ENCODE results near the gene ETDA. TPM values are rescaled to one million over a fixed set of nuclear protein-coding genes. Genes with fewer than 3 reads are reported as not detected.

ETDA gene
- polyA plus RNA-seq, 1 donor from 2014 or later = 1.6 TPM

DNA sequence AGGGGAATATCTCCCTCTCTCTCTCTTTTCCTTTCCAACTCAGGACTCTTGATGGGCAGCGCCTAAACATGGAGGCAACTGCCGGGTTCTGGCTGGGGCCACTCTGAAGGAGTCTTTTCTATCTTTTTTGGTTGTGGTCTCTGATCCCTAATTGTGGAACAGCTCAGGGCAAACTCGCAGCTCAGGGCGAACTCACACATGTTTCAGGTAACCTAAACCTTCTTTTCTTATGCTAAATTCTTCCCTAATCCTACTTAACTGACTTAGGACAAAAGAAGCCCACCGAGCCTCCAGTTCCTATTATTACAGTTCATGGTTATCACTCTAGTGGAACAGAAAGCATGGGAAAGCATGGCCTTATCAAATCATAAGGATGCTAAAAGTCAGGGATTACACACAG, 21.3 kb downstream of the ETDA start:
- no peaks in the 10 kb centered on the region for H3K79me2 ChIP-seq (replicated peaks; ENCODE audit: insufficient read depth, low read length)
- no peaks in the 10 kb centered on the region for H3K9me3 ChIP-seq (ENCODE audit: low read length)
- H3K27me3 ChIP-seq (ENCODE audit: insufficient read depth, low read depth, low read length) = no peaks in the 10 kb centered on the region
- H3K9me2 ChIP-seq (ENCODE audit: insufficient read depth, low read length) = no peaks in the 10 kb centered on the region
- no peak overlapping the region for H3K4me3 ChIP-seq (ENCODE audit: low read length)
- H3K9ac ChIP-seq (ENCODE audit: low read length) = no peak overlapping the region
- no peaks in the 10 kb centered on the region for H4K20me1 ChIP-seq (ENCODE audit: insufficient read depth)
- no peaks in the 10 kb centered on the region for H3K36me3 ChIP-seq (ENCODE audit: insufficient read depth, low read length)
- H3K4me2 ChIP-seq (ENCODE audit: low read length) = no peak overlapping the region
- H3K27ac ChIP-seq (ENCODE audit: low read length) = no peak overlapping the region
- no peaks in the 10 kb centered on the region for H3F3A ChIP-seq (ENCODE audit: insufficient read depth, low read length, poor library complexity, severe bottlenecking)
- TF ChIP-seq EZH2 (IDR thresholded peaks at IDR 0.05; ENCODE audit: borderline replicate concordance, insufficient read depth, low read length, poor library complexity, severe bottlenecking) (no peak), POLR2AphosphoS5 (IDR thresholded peaks at IDR 0.05) (no peak)
- no peak overlapping the region for H2AFZ ChIP-seq (ENCODE audit: low read depth, low read length)

DNA sequence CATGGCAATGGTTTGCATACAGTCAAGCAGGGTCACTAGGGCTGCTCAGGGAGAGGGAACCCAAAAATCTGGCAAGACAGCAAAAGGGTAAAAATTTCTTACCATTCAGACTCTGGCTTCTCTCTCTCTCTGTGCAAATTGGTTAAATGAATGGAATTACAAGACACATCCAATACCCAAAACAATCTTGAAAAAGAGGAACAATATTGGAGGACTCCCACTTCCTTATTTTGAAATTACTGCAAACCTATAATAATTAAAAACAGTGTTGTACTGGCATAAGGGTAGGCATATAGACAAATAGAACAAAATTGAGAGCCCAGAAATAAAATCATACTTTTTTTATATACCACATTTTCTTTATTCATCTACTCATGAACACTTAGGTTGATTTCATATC, 24.1 kb downstream of the ETDA start:
- Histone ChIP-seq H3K36me3 (ENCODE audit: insufficient read depth, low read length) (no peaks in the 10 kb centered on the region), H3K27me3 (ENCODE audit: insufficient read depth, low read depth, low read length) (no peaks in the 10 kb centered on the region), H3K9me2 (ENCODE audit: insufficient read depth, low read length) (no peaks in the 10 kb centered on the region), H4K20me1 (ENCODE audit: insufficient read depth) (no peaks in the 10 kb centered on the region), H3K4me3 (ENCODE audit: low read length) (no peak overlapping the region), H3F3A (ENCODE audit: insufficient read depth, low read length, poor library complexity, severe bottlenecking) (no peaks in the 10 kb centered on the region), H3K79me2 (replicated peaks; ENCODE audit: insufficient read depth, low read length) (no peaks in the 10 kb centered on the region), H3K9ac (ENCODE audit: low read length) (no peak overlapping the region), H3K9me3 (ENCODE audit: low read length) (no peaks in the 10 kb centered on the region), H2AFZ (ENCODE audit: low read depth, low read length) (no peak overlapping the region), H3K4me2 (ENCODE audit: low read length) (no peak overlapping the region), H3K27ac (ENCODE audit: low read length) (no peak overlapping the region)
- TF ChIP-seq, protein P1, sequence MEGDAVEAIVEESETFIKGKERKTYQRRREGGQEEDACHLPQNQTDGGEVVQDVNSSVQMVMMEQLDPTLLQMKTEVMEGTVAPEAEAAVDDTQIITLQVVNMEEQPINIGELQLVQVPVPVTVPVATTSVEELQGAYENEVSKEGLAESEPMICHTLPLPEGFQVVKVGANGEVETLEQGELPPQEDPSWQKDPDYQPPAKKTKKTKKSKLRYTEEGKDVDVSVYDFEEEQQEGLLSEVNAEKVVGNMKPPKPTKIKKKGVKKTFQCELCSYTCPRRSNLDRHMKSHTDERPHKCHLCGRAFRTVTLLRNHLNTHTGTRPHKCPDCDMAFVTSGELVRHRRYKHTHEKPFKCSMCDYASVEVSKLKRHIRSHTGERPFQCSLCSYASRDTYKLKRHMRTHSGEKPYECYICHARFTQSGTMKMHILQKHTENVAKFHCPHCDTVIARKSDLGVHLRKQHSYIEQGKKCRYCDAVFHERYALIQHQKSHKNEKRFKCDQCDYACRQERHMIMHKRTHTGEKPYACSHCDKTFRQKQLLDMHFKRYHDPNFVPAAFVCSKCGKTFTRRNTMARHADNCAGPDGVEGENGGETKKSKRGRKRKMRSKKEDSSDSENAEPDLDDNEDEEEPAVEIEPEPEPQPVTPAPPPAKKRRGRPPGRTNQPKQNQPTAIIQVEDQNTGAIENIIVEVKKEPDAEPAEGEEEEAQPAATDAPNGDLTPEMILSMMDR (IDR thresholded peaks at IDR 0.05; ENCODE audit: poor library complexity, severe bottlenecking) = no peak

DNA sequence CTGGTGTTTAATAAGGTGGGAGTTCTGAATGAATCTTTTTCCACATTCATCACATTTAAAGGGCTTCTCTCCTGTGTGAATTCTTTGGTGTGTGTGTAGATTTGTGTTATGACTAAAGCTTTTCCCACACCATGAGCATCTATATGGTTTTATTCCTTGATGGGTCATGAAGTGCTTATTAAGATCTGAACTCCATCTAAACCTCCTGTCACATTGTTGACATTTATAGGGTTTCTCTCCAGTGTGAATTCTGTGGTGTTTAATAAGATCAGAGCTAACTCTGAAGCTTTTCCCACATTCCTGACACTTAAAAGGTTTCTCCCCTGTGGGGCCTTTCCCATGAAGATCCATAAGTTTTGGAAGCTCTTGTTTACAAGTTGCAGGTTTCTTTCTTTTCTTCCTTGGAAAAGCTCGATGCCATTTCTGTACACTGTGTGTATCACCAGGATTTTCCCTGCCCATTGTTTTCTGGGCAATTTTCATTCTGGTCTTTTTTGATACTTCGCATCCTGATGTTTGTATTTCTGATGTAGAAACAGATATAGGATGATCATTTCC, 35.5 kb downstream of the ETDA start:
- Histone ChIP-seq H3K9me3 (ENCODE audit: low read length) (no peaks in the 10 kb centered on the region), H4K20me1 (ENCODE audit: insufficient read depth) (no peaks in the 10 kb centered on the region), H3K4me2 (ENCODE audit: low read length) (no peak overlapping the region), H3F3A (ENCODE audit: insufficient read depth, low read length, poor library complexity, severe bottlenecking) (no peaks in the 10 kb centered on the region), H3K9ac (ENCODE audit: low read length) (no peak overlapping the region), H3K27ac (ENCODE audit: low read length) (no peak overlapping the region), H3K36me3 (ENCODE audit: insufficient read depth, low read length) (no peaks in the 10 kb centered on the region), H3K4me3 (ENCODE audit: low read length) (no peak overlapping the region), H3K79me2 (replicated peaks; ENCODE audit: insufficient read depth, low read length) (no peaks in the 10 kb centered on the region), H3K27me3 (ENCODE audit: insufficient read depth, low read depth, low read length) (no peaks in the 10 kb centered on the region), H2AFZ (ENCODE audit: low read depth, low read length) (no peak overlapping the region), H3K9me2 (ENCODE audit: insufficient read depth, low read length) (no peaks in the 10 kb centered on the region)
- no peak for TF ChIP-seq POLR2AphosphoS5 (IDR thresholded peaks at IDR 0.05)
- TF ChIP-seq, protein P1 (IDR thresholded peaks at IDR 0.05; ENCODE audit: poor library complexity, severe bottlenecking) = no peak
- no peak for TF ChIP-seq MXI1 (conservative IDR thresholded peaks at IDR 0.05; ENCODE audit: poor library complexity, severe bottlenecking)
- TF ChIP-seq, protein P2, sequence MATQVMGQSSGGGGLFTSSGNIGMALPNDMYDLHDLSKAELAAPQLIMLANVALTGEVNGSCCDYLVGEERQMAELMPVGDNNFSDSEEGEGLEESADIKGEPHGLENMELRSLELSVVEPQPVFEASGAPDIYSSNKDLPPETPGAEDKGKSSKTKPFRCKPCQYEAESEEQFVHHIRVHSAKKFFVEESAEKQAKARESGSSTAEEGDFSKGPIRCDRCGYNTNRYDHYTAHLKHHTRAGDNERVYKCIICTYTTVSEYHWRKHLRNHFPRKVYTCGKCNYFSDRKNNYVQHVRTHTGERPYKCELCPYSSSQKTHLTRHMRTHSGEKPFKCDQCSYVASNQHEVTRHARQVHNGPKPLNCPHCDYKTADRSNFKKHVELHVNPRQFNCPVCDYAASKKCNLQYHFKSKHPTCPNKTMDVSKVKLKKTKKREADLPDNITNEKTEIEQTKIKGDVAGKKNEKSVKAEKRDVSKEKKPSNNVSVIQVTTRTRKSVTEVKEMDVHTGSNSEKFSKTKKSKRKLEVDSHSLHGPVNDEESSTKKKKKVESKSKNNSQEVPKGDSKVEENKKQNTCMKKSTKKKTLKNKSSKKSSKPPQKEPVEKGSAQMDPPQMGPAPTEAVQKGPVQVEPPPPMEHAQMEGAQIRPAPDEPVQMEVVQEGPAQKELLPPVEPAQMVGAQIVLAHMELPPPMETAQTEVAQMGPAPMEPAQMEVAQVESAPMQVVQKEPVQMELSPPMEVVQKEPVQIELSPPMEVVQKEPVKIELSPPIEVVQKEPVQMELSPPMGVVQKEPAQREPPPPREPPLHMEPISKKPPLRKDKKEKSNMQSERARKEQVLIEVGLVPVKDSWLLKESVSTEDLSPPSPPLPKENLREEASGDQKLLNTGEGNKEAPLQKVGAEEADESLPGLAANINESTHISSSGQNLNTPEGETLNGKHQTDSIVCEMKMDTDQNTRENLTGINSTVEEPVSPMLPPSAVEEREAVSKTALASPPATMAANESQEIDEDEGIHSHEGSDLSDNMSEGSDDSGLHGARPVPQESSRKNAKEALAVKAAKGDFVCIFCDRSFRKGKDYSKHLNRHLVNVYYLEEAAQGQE (IDR thresholded peaks at IDR 0.05; ENCODE audit: borderline replicate concordance) = no peak
- no peak for TF ChIP-seq EP300 (conservative IDR thresholded peaks at IDR 0.05; ENCODE audit: poor library complexity, severe bottlenecking)
- TF ChIP-seq RAD21 (conservative IDR thresholded peaks at IDR 0.05) = no peak
- no peak for TF ChIP-seq EZH2 (IDR thresholded peaks at IDR 0.05; ENCODE audit: borderline replicate concordance, insufficient read depth, low read length, poor library complexity, severe bottlenecking)
- no peak for TF ChIP-seq TAF1 (IDR thresholded peaks at IDR 0.05; ENCODE audit: low read depth)
- TF ChIP-seq SMC3 (conservative IDR thresholded peaks at IDR 0.05; ENCODE audit: poor library complexity) = no peak
